Immature natural killer cell (primary cell): Measurements from ENCODE around the gene PHF3. TPM values are rescaled to one million over a fixed set of nuclear protein-coding genes. Genes with fewer than 3 reads are reported as not detected.
A peak's percentile ranks its signal among the peaks of the same experiment; 100 is the strongest.

Experiments used
- DNase-seq, 3 donors: peaks; one replicate each; pipeline ENCODE4 v3.0.0; 2022; ENCODE audit warnings: mixed read lengths in 1 of 3
- H3K27ac Mint-ChIP-seq, 6 donors: one replicate each; pipeline ENCODE4 v1.8.0; 2020; ENCODE audit warnings: mixed read lengths in 6 of 6, mild to moderate bottlenecking in 5 of 6, inconsistent platforms in 4 of 6, moderate library complexity in 3 of 6
- H3K27me3 Mint-ChIP-seq, 3 donors: one replicate each; pipeline ENCODE4 v1.8.0; 2020 to 2021; ENCODE audit warnings: low read depth in 3 of 3, mild to moderate bottlenecking in 3 of 3, mixed read lengths in 3 of 3, moderate library complexity in 3 of 3, inconsistent platforms in 1 of 3
- H3K36me3 Mint-ChIP-seq, 3 donors: one replicate each; pipeline ENCODE4 v1.8.0; 2020; ENCODE audit warnings: mixed read lengths in 3 of 3, inconsistent platforms in 2 of 3, mild to moderate bottlenecking in 2 of 3
- H3K4me1 Mint-ChIP-seq, 2 donors: one replicate each; pipeline ENCODE4 v1.8.0; 2020; ENCODE audit warnings: inconsistent platforms in 2 of 2, mild to moderate bottlenecking in 2 of 2, mixed read lengths in 2 of 2, moderate library complexity in 1 of 2
- H3K4me3 Mint-ChIP-seq, 5 donors: one replicate each; pipeline ENCODE4 v1.8.0; 2020; ENCODE audit warnings: mild to moderate bottlenecking in 5 of 5, mixed read lengths in 5 of 5, inconsistent platforms in 3 of 5, moderate library complexity in 3 of 5
- H3K9me3 Mint-ChIP-seq, 6 donors: one replicate each; pipeline ENCODE4 v1.8.0; 2020; ENCODE audit warnings: mild to moderate bottlenecking in 6 of 6, mixed read lengths in 6 of 6, inconsistent platforms in 4 of 6, moderate library complexity in 3 of 6
- polyA plus RNA-seq, 3 donors: library from polyadenylated mRNA; unstranded; fragments of 300-500 nt; fragmentation: Illumina TruSeq; gene quantifications; one replicate each; pipeline ENCODE4 v1.2.3, GENCODE V29; 2021

PHF3 gene
- polyA plus RNA-seq, 3 donors from 2014 or later = 4.9 to 31.9 (median 9.5) TPM

DNA sequence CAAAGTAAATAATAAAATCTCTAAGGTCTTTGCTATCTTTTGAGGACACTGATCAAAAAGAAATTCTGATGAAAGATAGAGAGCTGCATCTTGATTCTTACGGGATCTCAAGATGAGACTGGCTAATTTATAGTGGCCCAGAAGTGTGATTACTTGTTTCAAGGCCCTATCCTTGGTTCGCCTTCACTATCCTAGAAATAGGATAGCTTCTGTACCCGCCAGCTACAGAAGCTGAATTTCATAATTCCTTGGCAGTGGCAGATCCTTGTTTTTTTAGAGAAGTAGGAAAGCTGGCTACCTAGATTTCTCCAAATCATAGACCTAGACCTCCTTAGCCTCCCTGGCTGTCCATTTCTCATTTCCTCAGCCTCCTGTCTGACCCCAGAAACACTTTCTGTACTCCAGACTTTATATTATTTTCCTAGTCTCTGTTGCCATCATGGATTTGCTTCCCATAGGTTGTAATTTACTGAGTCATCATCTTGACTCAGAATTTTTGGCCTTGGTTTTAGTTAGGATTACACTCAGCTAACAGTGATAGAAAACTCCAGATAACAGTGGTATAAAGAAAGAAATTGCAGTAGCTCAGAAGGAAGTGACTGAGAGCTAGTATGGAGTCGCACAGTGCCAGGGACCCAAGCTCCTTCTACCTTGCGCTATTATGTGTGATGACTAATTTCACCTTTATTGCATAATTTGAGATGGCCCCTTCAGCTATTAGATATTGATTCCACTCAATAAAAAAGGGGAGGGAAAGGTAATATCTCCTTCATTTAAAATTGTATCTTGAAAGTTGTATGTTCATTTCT is 27.7 kb downstream of the PHF3 start:
- no peaks in the 10 kb centered on the region for H3K36me3 Mint-ChIP-seq
- H3K27ac Mint-ChIP-seq = peak overlapping the region in 1 of 6 donors; percentile 36
- no peaks in the 10 kb centered on the region for H3K27me3 Mint-ChIP-seq
- H3K4me1 Mint-ChIP-seq = peaks cover 61 to 96% of the 10 kb centered on the region in 2 donors
- no peak overlapping the region for H3K4me3 Mint-ChIP-seq
- DNase-seq = no peak
- no peaks in the 10 kb centered on the region for H3K9me3 Mint-ChIP-seq

DNA sequence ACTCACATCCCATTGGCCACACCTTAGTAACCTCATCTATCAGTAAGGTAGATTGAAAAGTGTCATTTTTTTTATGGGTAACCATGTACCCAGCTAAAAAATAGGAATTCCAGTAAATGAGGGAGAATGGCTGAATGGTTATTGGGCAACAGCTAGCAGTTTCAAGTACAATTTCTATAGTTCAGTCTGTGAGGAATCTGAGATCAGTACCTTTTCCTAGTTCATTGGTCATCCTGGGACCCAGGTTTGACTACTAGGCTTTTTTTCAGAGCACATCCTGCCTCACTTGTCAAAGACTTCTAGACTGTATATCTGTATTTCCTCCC is 28.3 kb downstream of the PHF3 start:
- DNase-seq = no peak
- Mint-ChIP-seq H3K36me3 (no peaks in the 10 kb centered on the region), H3K27me3 (no peaks in the 10 kb centered on the region), H3K4me3 (peak overlapping the region in 1 of 5 donors; percentile 49), H3K27ac (no peak overlapping the region), H3K9me3 (no peaks in the 10 kb centered on the region), H3K4me1 (peaks cover 59 to 96% of the 10 kb centered on the region in 2 donors)

DNA sequence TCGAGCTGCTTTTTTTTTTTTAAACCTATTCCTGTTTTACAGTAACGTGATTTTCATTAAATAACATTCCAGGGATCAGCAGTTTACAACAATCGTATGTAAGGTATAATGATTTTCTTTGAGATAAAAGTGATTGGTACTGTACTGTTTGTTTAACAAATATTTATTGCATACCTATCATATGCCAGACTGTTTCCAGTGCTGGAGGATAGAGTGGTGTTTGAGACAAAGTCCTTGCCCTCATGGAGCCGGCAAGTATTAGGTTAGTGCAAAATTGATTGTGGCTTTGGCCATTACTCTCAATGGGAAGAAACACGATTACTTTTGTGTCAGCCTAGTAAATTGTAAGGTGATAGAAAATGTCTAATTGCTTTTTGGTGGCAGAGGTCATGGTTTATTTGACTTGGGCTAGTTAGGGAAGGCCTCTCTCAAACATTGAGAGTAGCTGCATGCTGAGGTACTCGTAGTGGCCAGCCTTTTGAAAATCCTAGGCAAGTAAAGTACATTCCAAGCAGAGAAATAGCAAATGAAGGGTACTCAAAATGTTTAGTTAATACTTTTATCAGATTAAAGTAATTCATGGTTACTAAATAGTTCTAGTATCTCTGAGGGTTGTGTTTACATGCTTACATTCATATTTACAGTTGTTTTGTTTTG is 35.6 kb downstream of the PHF3 start:
- H3K27ac Mint-ChIP-seq = peak overlapping the region in 2 of 6 donors; percentile 15 to 16
- DNase-seq = no peak
- H3K4me1 Mint-ChIP-seq = peaks cover 30 to 71% of the 10 kb centered on the region in 2 donors
- H3K9me3 Mint-ChIP-seq = no peaks in the 10 kb centered on the region
- no peaks in the 10 kb centered on the region for H3K36me3 Mint-ChIP-seq
- no peak overlapping the region for H3K4me3 Mint-ChIP-seq
- H3K27me3 Mint-ChIP-seq = no peaks in the 10 kb centered on the region

DNA sequence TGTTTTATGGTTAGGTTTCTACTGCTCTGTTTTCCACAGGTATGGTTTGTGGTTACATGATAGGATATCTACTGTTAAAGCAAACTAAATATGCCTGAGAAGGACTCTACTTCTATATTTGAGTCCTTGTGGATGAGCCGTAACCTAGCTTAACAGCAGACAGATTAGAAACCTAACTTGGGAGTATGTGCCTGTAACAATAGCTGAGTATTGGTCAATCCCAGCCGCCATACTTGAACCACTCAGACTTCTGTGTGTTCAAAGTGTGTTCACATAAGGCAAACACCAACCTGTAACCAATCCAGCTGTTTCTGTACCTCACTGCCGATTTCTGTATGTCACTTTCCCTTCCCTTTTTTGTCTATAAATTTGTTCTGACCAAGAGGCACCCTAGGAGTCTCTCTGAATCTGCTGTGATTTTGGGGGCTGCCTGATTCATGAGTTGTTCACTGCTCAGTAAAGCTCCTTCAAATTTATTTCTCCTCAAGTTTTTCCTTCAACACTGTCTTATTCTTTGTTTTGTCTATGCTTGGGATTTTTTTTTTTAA is 37.1 kb downstream of the PHF3 start:
- no peak overlapping the region for H3K4me3 Mint-ChIP-seq
- no peaks in the 10 kb centered on the region for H3K9me3 Mint-ChIP-seq
- DNase-seq = no peak
- no peak overlapping the region for H3K27ac Mint-ChIP-seq
- H3K36me3 Mint-ChIP-seq = no peaks in the 10 kb centered on the region
- H3K4me1 Mint-ChIP-seq = peaks cover 27 to 57% of the 10 kb centered on the region in 2 donors
- no peaks in the 10 kb centered on the region for H3K27me3 Mint-ChIP-seq

DNA sequence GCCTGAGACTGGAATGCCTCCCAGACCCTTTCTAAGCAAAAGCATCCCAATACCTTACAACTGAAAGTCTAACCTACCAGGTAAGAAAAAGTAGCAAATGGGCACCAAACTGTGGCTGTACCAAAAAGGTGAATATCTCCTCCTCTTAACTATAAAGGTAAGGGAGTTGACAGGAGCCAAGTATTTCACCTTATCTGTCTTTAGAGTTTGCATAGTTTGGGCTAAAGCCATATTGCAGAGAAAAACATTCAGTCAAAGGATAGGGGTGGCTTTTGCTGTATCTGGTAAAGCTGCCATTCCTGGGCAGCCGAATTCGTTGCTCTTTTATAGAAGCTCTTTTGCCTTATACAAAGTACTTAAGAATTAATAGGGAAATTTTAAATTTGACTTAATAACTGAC is 38.1 kb downstream of the PHF3 start:
- Mint-ChIP-seq H3K27me3 (no peaks in the 10 kb centered on the region), H3K9me3 (no peaks in the 10 kb centered on the region)

DNA sequence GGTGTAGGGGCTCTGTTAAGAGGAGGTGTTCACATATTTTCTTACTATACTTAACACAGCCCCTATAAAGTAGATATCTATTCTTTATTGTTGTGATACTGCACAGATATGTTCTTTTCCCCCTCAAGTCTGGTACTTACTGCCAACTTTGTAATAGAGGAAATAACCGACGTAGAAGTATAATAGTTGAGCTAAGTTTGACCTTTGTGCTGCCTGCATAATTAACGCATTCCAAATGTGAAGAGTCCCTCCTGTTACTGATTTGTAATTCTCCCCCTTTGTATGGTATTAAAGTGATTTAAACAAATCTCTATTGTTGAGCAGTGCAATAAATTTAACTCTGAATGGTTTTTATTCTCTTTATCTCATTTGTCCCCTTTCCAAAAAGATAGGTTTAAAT is 39.0 kb downstream of the PHF3 start:
- no peaks in the 10 kb centered on the region for H3K27me3 Mint-ChIP-seq
- peak overlapping the region in 1 of 6 donors; percentile 35 for H3K27ac Mint-ChIP-seq

More for the DNA sequence above, 38.1 kb downstream of the PHF3 start:
- no peak overlapping the region for H3K27ac Mint-ChIP-seq
- no peak overlapping the region for H3K4me3 Mint-ChIP-seq
- H3K4me1 Mint-ChIP-seq = peaks cover 27 to 51% of the 10 kb centered on the region in 2 donors
- no peaks in the 10 kb centered on the region for H3K36me3 Mint-ChIP-seq
- DNase-seq = no peak

DNA sequence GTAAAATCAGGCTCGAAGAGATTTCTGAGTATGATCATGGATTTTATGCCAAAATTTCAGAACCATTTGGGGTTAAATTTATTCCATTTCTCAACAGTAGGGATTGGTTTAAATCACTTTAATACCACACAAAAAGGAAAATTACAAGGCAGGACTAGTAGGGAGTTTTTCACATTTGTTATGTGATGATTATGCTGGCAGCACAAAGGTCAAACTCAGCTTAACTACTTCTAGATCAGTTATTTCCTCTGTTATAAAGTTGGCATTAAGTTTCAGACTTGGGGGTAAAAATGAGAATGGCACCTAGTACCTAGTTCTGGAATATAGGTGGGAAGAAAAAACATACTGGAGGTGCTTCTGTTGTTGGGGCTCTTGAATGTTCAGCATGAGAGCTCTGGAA is 39.5 kb downstream of the PHF3 start:
- peak overlapping the region in 1 of 6 donors; percentile 35 for H3K27ac Mint-ChIP-seq
- H3K4me3 Mint-ChIP-seq = no peak overlapping the region
- H3K4me1 Mint-ChIP-seq = peaks cover 27 to 51% of the 10 kb centered on the region in 2 donors
- no peak for DNase-seq
- no peaks in the 10 kb centered on the region for H3K27me3 Mint-ChIP-seq
- H3K9me3 Mint-ChIP-seq = no peaks in the 10 kb centered on the region
- H3K36me3 Mint-ChIP-seq = peaks cover 0 to 2% (median 0%) of the 10 kb centered on the region in 3 donors

More for the DNA sequence above, 39.0 kb downstream of the PHF3 start:
- no peak for DNase-seq
- Mint-ChIP-seq H3K9me3 (no peaks in the 10 kb centered on the region), H3K4me3 (no peak overlapping the region), H3K4me1 (peaks cover 29 to 51% of the 10 kb centered on the region in 2 donors), H3K36me3 (no peaks in the 10 kb centered on the region)

DNA sequence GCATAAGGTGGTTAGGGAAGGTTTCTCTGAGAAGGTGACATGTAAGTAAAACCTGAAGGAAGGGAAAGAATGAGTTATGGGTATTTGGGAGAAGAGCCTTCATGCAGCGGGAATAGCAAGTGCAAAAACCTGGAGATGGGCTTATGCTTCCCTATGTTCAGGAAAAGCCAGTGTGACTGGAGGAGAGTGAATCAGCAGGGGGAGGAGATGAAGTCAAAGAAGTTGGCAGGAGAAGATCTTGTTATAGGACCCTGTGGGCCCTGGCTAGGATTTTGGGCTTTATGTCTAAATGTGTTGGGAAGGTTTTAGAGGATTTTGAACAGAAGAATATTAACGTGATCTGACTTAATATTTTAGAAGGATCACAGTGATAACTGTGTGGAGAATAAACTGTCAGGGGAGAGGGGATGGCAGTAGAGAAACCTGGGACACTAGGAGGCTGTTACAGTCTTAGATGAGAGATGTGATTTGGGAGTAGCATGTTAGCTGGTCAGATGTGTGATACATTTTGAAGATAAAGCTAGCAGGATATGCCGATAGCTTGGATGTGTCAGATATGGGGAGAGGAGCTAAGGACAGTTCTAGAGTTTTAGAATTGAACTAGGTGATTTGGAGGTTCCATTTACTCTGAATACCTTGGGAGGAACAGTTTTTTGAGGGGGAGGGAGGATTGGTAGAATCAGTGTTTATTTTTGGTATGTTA is 41.0 kb downstream of the PHF3 start:
- Mint-ChIP-seq H3K9me3 (no peaks in the 10 kb centered on the region), H3K27ac (no peak overlapping the region), H3K4me1 (peaks cover 32 to 51% of the 10 kb centered on the region in 2 donors), H3K27me3 (no peaks in the 10 kb centered on the region), H3K4me3 (no peak overlapping the region), H3K36me3 (peaks cover 5 to 14% (median 6%) of the 10 kb centered on the region in 3 donors)
- no peak for DNase-seq

DNA sequence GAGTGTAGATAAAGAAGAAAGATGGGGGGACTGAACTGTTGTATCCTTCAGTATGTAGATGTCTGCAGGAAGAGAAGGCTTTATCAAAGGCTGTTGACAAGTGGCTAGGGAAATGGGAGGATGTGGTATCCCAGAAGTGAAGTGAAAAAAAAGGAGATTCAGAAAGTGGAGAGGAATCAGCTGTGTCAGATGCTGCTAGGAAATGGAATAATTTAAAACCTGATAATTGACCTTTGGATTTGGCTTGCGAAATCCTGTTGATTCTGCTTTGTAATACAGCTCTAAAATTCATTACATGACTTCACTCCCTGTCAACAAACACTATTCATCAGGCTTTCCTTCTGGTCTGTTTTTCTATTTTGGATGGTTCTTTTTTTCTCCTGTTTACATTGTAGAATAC is 41.7 kb downstream of the PHF3 start:
- no peak overlapping the region for H3K4me3 Mint-ChIP-seq
- H3K27ac Mint-ChIP-seq = no peak overlapping the region
- peaks cover 5 to 15% (median 6%) of the 10 kb centered on the region in 3 donors for H3K36me3 Mint-ChIP-seq
- H3K27me3 Mint-ChIP-seq = no peaks in the 10 kb centered on the region
- H3K4me1 Mint-ChIP-seq = peaks cover 34 to 55% of the 10 kb centered on the region in 2 donors
- DNase-seq = no peak
- no peaks in the 10 kb centered on the region for H3K9me3 Mint-ChIP-seq

DNA sequence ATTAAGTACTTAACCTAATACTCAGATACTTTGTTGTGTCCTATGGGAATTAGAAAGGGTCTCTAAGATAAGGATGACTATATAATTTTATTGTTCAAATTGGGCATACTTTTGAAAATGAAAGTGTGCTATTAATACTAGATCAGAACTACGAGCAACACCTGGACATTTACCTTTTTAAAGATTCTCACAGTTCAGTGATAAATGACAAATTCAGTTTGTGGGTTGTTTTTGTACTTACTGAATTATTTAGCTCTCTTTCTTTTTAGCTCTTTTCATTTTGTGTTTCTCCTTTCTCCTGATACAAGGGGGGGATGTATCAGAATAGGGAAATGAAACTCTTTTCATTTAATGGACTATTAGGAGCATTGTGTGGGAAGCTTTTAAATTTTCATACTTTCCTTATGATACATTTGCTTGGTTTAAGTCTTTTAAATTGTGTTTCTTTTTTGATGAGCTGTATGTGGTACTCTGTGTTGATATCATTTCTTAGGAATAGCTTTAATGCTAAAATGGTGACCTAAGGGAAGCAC is 47.5 kb downstream of the PHF3 start:
- no peak for DNase-seq
- peaks cover 57 to 81% of the 10 kb centered on the region in 2 donors for H3K4me1 Mint-ChIP-seq
- H3K27me3 Mint-ChIP-seq = peaks cover 0 to 1% (median 0%) of the 10 kb centered on the region in 3 donors
- H3K36me3 Mint-ChIP-seq = peaks cover 16 to 25% (median 19%) of the 10 kb centered on the region in 3 donors
- H3K9me3 Mint-ChIP-seq = no peaks in the 10 kb centered on the region
- H3K4me3 Mint-ChIP-seq = no peak overlapping the region
- H3K27ac Mint-ChIP-seq = peak overlapping the region in 2 of 6 donors; percentile 22 to 25

DNA sequence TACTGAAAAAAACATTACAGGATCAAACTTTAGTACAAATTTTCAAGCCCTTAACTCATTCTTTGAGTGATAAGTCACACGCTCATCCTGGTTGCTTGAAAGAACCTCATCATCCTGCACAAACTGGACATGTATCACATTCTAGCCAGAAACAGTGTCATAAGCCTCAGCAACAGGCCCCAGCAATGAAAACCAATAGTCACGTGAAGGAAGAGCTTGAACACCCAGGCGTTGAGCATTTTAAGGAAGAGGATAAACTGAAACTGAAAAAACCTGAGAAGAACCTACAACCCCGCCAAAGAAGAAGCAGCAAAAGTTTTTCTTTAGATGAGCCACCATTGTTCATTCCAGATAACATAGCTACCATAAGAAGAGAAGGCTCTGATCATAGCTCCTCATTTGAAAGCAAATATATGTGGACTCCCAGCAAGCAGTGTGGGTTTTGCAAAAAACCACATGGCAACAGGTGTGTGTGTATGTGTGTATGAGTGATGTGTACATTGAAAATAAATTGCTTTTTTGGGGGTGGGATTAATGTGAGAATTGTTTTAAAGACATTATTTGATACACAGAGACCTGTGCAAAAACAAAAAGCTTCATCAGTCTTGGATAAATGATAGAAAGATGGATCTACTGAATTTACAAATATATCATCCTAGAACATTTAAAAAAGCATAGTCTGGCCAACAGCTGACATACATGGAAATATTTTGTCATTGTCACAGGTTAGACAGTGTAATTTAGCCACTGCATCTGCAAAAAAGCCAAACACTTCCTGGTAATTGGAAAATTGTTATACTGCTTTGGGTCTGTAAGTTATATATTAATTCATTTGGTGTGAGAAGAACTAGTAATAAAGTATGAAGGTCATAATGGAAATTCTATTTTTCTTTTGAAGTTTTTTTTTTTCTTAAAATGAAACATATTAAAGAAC is 50.1 kb downstream of the PHF3 start:
- H3K9me3 Mint-ChIP-seq = no peaks in the 10 kb centered on the region
- peaks cover 0 to 1% (median 0%) of the 10 kb centered on the region in 3 donors for H3K27me3 Mint-ChIP-seq
- peak overlapping the region; percentile 39 to 85 (median 74) for H3K27ac Mint-ChIP-seq
- H3K4me3 Mint-ChIP-seq = peak overlapping the region; percentile 19 to 60 (median 27)
- no peak for DNase-seq
- H3K36me3 Mint-ChIP-seq = peaks cover 15 to 18% (median 16%) of the 10 kb centered on the region in 3 donors
- peaks cover 54 to 79% of the 10 kb centered on the region in 2 donors for H3K4me1 Mint-ChIP-seq

DNA sequence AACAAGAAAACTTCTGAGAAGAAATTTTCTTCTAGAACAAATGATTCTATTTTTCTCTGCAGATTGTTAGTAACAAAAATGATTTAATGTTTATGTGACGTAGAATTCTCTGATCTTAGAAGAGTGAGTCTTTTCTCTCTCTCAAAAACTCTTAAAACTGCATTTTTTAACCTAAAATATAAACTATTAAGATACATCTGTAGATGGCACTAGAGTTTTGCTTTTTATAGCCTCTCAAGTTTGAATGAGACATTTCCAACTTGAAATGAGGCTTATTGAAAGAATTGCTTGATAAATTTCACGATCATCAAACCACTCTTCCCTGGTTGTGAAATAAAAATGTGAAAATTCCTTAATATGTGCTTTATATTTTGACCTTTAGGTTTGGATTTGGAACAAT is 53.8 kb downstream of the PHF3 start:
- Mint-ChIP-seq H3K27ac (peak overlapping the region in 3 of 6 donors; percentile 3 to 14 (median 13)), H3K4me3 (no peak overlapping the region), H3K27me3 (peaks cover 0 to 1% (median 0%) of the 10 kb centered on the region in 3 donors), H3K4me1 (peaks cover 34 to 62% of the 10 kb centered on the region in 2 donors), H3K36me3 (peaks cover 4 to 11% (median 5%) of the 10 kb centered on the region in 3 donors), H3K9me3 (no peaks in the 10 kb centered on the region)
- no peak for DNase-seq
